HG02798 (cell line): ENCODE data around the gene ASTN2.

Source experiments
- ATAC-seq: cut with Tn5 transposase; IDR thresholded peaks from one replicate; pipeline ENCODE4 v1.9.1; 2021; ENCODE audit warnings: mild to moderate bottlenecking; ENCODE audit not compliant: unreplicated experiment, poor library complexity

Gene ASTN2

GRCh38 chr9:117414220-117414905, 494 bp downstream of the ASTN2 start:
- ATAC-seq, result no peak

- no peak for ATAC-seq
Observed at GRCh38 chr9:117413346-117414219, 1.3 kb downstream of the ASTN2 start.

GRCh38 chr9:117412841-117413240, 2.0 kb downstream of the ASTN2 start:
- no peak for ATAC-seq

- ATAC-seq, result no peak
Observed at GRCh38 chr9:117412006-117412715, 2.7 kb downstream of the ASTN2 start.

GRCh38 chr9:117411547-117411946, 3.3 kb downstream of the ASTN2 start:
- ATAC-seq, result no peak

GRCh38 chr9:117409321-117409720, 5.5 kb downstream of the ASTN2 start:
- ATAC-seq, result no peak

GRCh38 chr9:117407436-117408022, 7.3 kb downstream of the ASTN2 start:
- no peak for ATAC-seq

GRCh38 chr9:117405950-117406705, 8.7 kb downstream of the ASTN2 start:
- ATAC-seq, result no peak

- no peak for ATAC-seq
Observed at GRCh38 chr9:117403848-117404247, 11.0 kb downstream of the ASTN2 start.

- no peak for ATAC-seq
Observed at GRCh38 chr9:117403403-117403811, 11.4 kb downstream of the ASTN2 start.

GRCh38 chr9:117400171-117400570, 14.7 kb downstream of the ASTN2 start:
- no peak for ATAC-seq

GRCh38 chr9:117395151-117395650, 19.7 kb downstream of the ASTN2 start:
- ATAC-seq, result no peak

- no peak for ATAC-seq
Observed at GRCh38 chr9:117394655-117395054, 20.2 kb downstream of the ASTN2 start.

GRCh38 chr9:117392992-117393391, 21.9 kb downstream of the ASTN2 start:
- ATAC-seq, result no peak

GRCh38 chr9:117387422-117387821, 27.4 kb downstream of the ASTN2 start:
- no peak for ATAC-seq

GRCh38 chr9:117379341-117379740, 35.5 kb downstream of the ASTN2 start:
- ATAC-seq, result no peak

- ATAC-seq, result no peak
Observed at GRCh38 chr9:117377046-117377445, 37.8 kb downstream of the ASTN2 start.

- no peak for ATAC-seq
Observed at GRCh38 chr9:117375956-117376355, 38.9 kb downstream of the ASTN2 start.

GRCh38 chr9:117374076-117374725, 40.7 kb downstream of the ASTN2 start:
- ATAC-seq, result no peak
